NCI-H2196 (cell line): ENCODE results near the gene NES.

Experiments
- DNase-seq: peaks from one replicate; lab custom pipeline; 2025; ENCODE audit not compliant: unreplicated experiment; lab: John Stamatoyannopoulos, UW

The NES gene

GRCh38 chr1:156684227-156684782, 7.1 kb upstream of the NES start:
- DNase-seq: no peak

GRCh38 chr1:156682166-156682890, 5.1 kb upstream of the NES start:
- no peak for DNase-seq

- DNase-seq: no peak
Measured at GRCh38 chr1:156681196-156681960, 4.2 kb upstream of the NES start.

- no peak for DNase-seq
Measured at GRCh38 chr1:156680056-156680455, 2.8 kb upstream of the NES start.

- peak; percentile 60 for DNase-seq
Measured at GRCh38 chr1:156677616-156678596, 699 bp upstream of the NES start.

GRCh38 chr1:156676114-156676819, 940 bp downstream of the NES start:
- no peak for DNase-seq

GRCh38 chr1:156675210-156676113, 1.7 kb downstream of the NES start:
- no peak for DNase-seq

- DNase-seq: no peak
Measured at GRCh38 chr1:156673387-156674121, 3.7 kb downstream of the NES start.

GRCh38 chr1:156671804-156672203, 5.4 kb downstream of the NES start:
- DNase-seq: no peak

GRCh38 chr1:156670791-156671190, 6.4 kb downstream of the NES start:
- DNase-seq: no peak

GRCh38 chr1:156670359-156670758, 6.8 kb downstream of the NES start:
- no peak for DNase-seq

- no peak for DNase-seq
Measured at GRCh38 chr1:156669794-156670193, 7.4 kb downstream of the NES start.

- DNase-seq: no peak
Measured at GRCh38 chr1:156668801-156669637, 8.2 kb downstream of the NES start.

GRCh38 chr1:156667968-156668709, 9.1 kb downstream of the NES start:
- no peak for DNase-seq

GRCh38 chr1:156667610-156667967, 9.6 kb downstream of the NES start:
- DNase-seq: no peak

- no peak for DNase-seq
Measured at GRCh38 chr1:156666862-156667609, 10.2 kb downstream of the NES start.
